Gastroesophageal sphincter (tissue), 3 donors: ENCODE measurements around the gene ABI2.
"Not testable (repeated sequence)": the region's sequence is repeated elsewhere in the genome, so short reads cannot be mapped to it uniquely, and the experiment has no call there.

Experiments
- CTCF ChIP-seq, 4 experiments: fragments of 200-600 bp in 2 of 4; fragments of 450-650 bp in 2 of 4; sonication (generic) in 1 of 4; IDR thresholded peaks; one replicate each; pipeline ENCODE4 v1.5.1; 2017 to 2019; ENCODE audit warnings: antibody characterized with exemption in 4 of 4, mild to moderate bottlenecking in 2 of 4, moderate library complexity in 2 of 4
- EP300 ChIP-seq: sonication (generic); formaldehyde crosslinking; IDR thresholded peaks from one replicate; pipeline ENCODE4 v1.6.1; 2017; ENCODE audit warnings: antibody characterized with exemption, mild to moderate bottlenecking
- POLR2A ChIP-seq, 2 donors: fragments of 450-650 bp; IDR thresholded peaks; one replicate each; pipeline ENCODE4 v1.6.1; 2017; ENCODE audit warnings: antibody characterized with exemption in 2 of 2, mild to moderate bottlenecking in 2 of 2, moderate library complexity in 1 of 2

- not testable (repeated sequence) for TF ChIP-seq EP300; CTCF (IDR thresholded peaks at IDR 0.05); POLR2A (IDR thresholded peaks at IDR 0.05)
Observed at GRCh38 chr2:203388153-203388552, 60.0 kb downstream of the ABI2 start.
